Diencephalon (tissue), 1 donor: Measurements from ENCODE around the gene SHISAL2B. TPM values are rescaled to one million over a fixed set of nuclear protein-coding genes. Genes with fewer than 3 reads are reported as not detected.

Experiments used
- total RNA-seq: library from RNA; depleted of rRNA; stranded (reverse); fragments of >200 nt; gene quantifications from one replicate; pipeline ENCODE4 v1.2.3, GENCODE V29; 2014

The SHISAL2B gene
- total RNA-seq: 0.92 TPM

DNA sequence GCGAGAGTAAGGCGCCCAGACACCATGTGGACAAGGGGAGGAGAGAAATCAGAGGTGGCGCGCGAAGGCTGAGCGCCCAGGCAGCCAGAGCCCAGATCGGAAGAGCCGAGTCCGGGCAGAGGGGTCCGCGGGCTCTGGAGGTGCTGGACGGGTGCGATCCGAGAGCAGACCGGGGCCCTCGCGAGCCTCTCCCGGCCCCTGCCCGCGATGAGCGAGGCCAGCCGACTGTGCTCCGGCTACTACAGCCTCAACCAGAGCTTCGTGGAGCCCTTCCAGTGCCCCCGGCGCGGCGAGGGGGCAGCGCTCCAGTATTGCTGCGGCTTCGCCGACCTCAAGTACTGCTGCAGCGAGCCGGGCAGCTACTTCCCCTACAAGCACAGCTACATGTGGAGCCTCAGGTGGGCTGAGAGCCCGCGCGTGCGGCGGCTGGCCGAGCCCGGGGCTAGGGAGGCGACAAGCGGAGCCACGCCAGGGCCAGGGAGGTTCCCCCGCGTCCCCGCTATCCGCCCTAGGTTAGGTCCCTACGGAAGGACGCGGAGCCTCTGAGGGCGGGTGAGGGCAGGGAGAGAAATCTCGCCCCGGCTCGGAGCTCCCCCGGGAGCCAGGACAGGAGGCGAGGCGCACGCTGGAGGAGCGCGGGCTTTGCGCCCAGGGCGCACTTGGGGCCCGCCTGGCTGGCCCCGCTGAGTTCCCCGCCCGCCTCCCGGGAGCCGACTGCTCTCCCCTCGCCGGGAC, at the start of gene SHISAL2B:
TSS of gene SHISAL2B (plus strand) at position 87 of the 735 bp plus-strand sequence. CDS start at position 208, 121 bp downstream.

Other genes with a start within 250 kb of the SHISAL2B start
- gene RGS7BP, start 184.5 kb upstream of the SHISAL2B start, total RNA-seq: 21.2 TPM
- gene SREK1IP1, start 78.2 kb downstream of the SHISAL2B start, total RNA-seq: 29.3 TPM
- 32.8 TPM for gene CWC27, start 78.4 kb downstream of the SHISAL2B start, total RNA-seq